K562 (cell line): ENCODE results near the gene CARD11. TPM values are rescaled to one million over a fixed set of nuclear protein-coding genes. Genes with fewer than 3 reads are reported as not detected.
A peak's percentile ranks its signal among the peaks of the same experiment; 100 is the strongest.

Source experiments
- E2F3 ChIP-seq: fragments of 250-450 bp; sonication (Bioruptor Pico); IDR thresholded peaks from 2 replicates; pipeline ENCODE4 v1.4.0; 2020; ENCODE audit warnings: mild to moderate bottlenecking
- E2F6 ChIP-seq, 2 experiments: IDR thresholded peaks; 2 replicates each; pipeline ENCODE4 v1.6.1; 2011; ENCODE audit warnings: borderline replicate concordance in 1 of 2, control low read depth in 1 of 2, low read depth in 1 of 2, low read length in 1 of 2, mild to moderate bottlenecking in 1 of 2, mixed read lengths in 1 of 2, moderate library complexity in 1 of 2; ENCODE audit not compliant: insufficient read depth in 1 of 2, insufficient read length in 1 of 2, poor library complexity in 1 of 2, severe bottlenecking in 1 of 2; ENCODE audit errors: extremely low read depth in 1 of 2
- HMGN3 ChIP-seq: IDR thresholded peaks from 2 replicates; pipeline ENCODE4 v1.6.1; 2011; ENCODE audit warnings: borderline replicate concordance, low read depth, mild to moderate bottlenecking, mixed read lengths, low read length; ENCODE audit not compliant: insufficient read length; ENCODE audit errors: extremely low read depth
- KHSRP ChIP-seq: fragments of 450-650 bp; IDR thresholded peaks from 2 replicates; pipeline ENCODE4 v1.6.1; 2017
- LARP7 ChIP-seq: fragments of 450-650 bp; IDR thresholded peaks from 2 replicates; pipeline ENCODE4 v1.6.1; 2016
- MAFF ChIP-seq: IDR thresholded peaks from 2 replicates; pipeline ENCODE4 v1.6.1; 2012; ENCODE audit warnings: low read length, improper control_type of control experiment
- NKRF ChIP-seq: fragments of 450-650 bp; IDR thresholded peaks from 2 replicates; pipeline ENCODE4 v1.6.1; 2016; ENCODE audit warnings: borderline replicate concordance
- NR1H2 ChIP-seq: sonication (generic); formaldehyde crosslinking; IDR thresholded peaks from 2 replicates; pipeline ENCODE4 v1.4.0; 2020; ENCODE audit warnings: mild to moderate bottlenecking, missing genetic modification reagents
- SETDB1 ChIP-seq: IDR thresholded peaks from one replicate; pipeline ENCODE4 v1.6.1; 2012; ENCODE audit warnings: low read length, control low read depth, inconsistent platforms
- SIRT6 ChIP-seq: IDR thresholded peaks from one replicate; pipeline ENCODE4 v1.6.1; 2012; ENCODE audit warnings: low read depth, mild to moderate bottlenecking, control low read depth, inconsistent platforms, low read length, moderate library complexity
- SP1 ChIP-seq: sonication (generic); formaldehyde crosslinking; IDR thresholded peaks from 2 replicates; pipeline ENCODE4 v1.8.1; 2022; ENCODE audit warnings: mild to moderate bottlenecking, missing genetic modification reagents
- ZNF124 ChIP-seq: sonication (generic); formaldehyde crosslinking; IDR thresholded peaks from 2 replicates; pipeline ENCODE4 v1.8.1; 2022; ENCODE audit warnings: missing genetic modification reagents
- ZNF274 ChIP-seq: IDR thresholded peaks from 2 replicates; pipeline ENCODE4 v1.6.1; 2011; ENCODE audit warnings: low read depth, mild to moderate bottlenecking, low read length, moderate library complexity, borderline replicate concordance
- polyA plus RNA-seq, 8 experiments: library from polyadenylated mRNA; depleted of rRNA in 4 of 8; stranded (reverse) in 5 of 8; unstranded in 3 of 8; fragments of >200 nt; fragmentation: Nextera tagmentation in 2 of 8; fragmentation: Illumina TruSeq in 1 of 8; extraction: Ambion mirVana in 2 of 8; extraction: Trizol in 1 of 8; gene quantifications; 2 replicates each; pipeline versions ENCODE4 v1.2.1 to v1.2.3, GENCODE V29; 2011 to 2014; ENCODE audit warnings: inconsistent platforms in 1 of 8, missing spikeins in 1 of 8
- total RNA-seq, 7 experiments: library from RNA; depleted of rRNA in 6 of 7; stranded (reverse); fragments of >200 nt in 6 of 7; fragmentation: Illumina TruSeq in 2 of 7; extraction: Trizol in 2 of 7; gene quantifications; 2 replicates each; pipeline versions ENCODE4 v1.2.1 to v1.2.3, GENCODE V29; 2011 to 2021; ENCODE audit warnings: low replicate concordance in 1 of 7

Gene CARD11
- total and polyA plus RNA-seq, 9 of the 15 experiments (the other 6 are each of a cell fraction or from before 2014, with no cell fraction given) = 0.07 to 12.8 (median 5.7) TPM

GRCh38 chr7:2863461-2864066, 180.1 kb downstream of the CARD11 start (continued):
- TF ChIP-seq SIRT6 (no peak), LARP7 (no peak), NKRF (no peak), NR1H2 (CRISPR knock-in tag) (no peak), ZNF274 (no peak), ZNF124 (CRISPR knock-in tag) (no peak), E2F6 (IDR thresholded peaks at IDR 0.05; ENCODE audit: borderline replicate concordance in 1 of 2, extremely low read depth in 1 of 2, insufficient read depth in 1 of 2, insufficient read length in 1 of 2, low read depth in 1 of 2, low read length in 1 of 2, poor library complexity in 1 of 2, severe bottlenecking in 1 of 2) (peak in 1 of 2 experiments; percentile 60), SETDB1 (no peak), KHSRP (no peak), MAFF (no peak), SP1 (CRISPR knock-in tag) (no peak), E2F3 (CRISPR knock-in tag) (no peak), HMGN3 (no peak)
